Midbrain (tissue), 1 donor: Measurements from ENCODE around the gene NIT1.
"Not testable (repeated sequence)": the region's sequence is repeated elsewhere in the genome, so short reads cannot be mapped to it uniquely, and the experiment has no call there.

Source experiments
- DNase-seq: peaks from one replicate; lab custom pipeline; 2025; lab: John Stamatoyannopoulos, UW

Gene NIT1

GRCh38 chr1:161113915-161114314, 4.0 kb upstream of the NIT1 start:
- no peak for DNase-seq

DNA sequence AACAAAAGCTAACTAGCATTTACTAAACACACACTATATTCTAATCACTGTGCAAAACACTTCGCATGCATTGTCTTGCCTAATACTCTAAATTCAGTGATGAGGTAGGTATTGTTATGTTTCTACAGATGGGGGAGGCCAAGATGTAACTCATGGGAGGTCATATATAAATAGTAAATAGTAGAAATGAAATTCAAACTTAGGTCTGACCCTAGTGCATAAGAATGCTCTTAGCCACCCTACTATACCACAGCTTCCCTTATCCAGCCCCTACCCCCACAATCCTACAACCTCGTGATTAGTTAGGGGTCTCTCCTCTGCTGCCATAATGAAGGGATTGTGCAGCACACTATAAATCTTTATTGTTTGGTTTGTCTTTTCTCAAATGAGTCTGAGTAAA, 3.3 kb upstream of the NIT1 start:
- DNase-seq: no peak

- no peak for DNase-seq
Measured at GRCh38 chr1:161115132-161115711, 2.7 kb upstream of the NIT1 start.

DNA sequence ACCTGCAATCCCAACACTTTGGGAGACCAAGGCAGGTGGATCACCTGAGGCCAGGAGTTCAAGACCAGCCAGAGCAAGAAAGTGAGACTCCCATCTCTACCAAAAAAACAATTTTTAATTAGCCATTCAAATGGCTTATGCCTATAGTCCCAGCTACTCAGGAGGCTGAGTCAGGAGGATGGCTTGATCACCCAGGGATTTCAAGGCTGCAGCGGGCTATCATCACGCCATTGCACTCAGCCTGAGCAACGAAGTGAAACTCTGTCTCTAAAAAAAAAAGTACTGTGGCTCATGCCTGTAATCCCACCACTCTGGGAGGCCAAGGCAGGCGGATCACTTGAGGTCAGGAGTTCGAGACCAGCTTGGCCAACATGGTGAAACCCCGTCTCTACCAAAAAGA, 1.9 kb upstream of the NIT1 start:
- not testable (repeated sequence) for DNase-seq

- no peak for DNase-seq
Measured at GRCh38 chr1:161119092-161119903, 1.4 kb downstream of the NIT1 start.

DNA sequence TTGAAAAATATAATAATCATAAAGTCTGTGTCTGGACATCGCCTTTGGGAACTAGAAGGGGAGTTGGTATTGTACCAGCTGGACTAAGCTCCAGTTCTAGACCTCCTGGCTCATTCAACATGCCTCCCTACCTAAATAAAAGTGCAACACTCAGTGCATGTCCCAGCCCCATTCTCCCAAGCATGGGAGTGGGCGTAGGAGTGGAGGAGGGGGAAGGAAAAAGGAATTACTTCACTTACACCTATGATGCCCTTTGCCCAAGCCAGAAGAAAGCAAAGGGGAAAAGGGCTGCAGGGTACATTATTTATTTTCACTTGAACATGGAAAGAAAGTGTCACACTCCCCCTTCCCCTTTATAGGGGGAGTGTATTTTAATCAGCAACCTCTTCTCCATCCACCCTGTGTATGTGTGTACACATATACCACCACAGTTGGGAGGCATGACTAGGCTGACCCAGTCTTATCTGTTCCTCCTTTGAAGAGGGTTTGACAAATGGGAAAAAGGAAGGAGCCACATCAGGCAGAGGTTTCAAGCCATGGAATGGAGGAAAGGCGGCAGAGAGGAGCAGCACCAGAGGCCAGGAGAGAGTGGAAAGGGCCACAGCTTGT, 3.2 kb downstream of the NIT1 start:
- no peak for DNase-seq

- no peak for DNase-seq
Measured at GRCh38 chr1:161121834-161122233, 3.9 kb downstream of the NIT1 start.

GRCh38 chr1:161122967-161123366, 5.1 kb downstream of the NIT1 start:
- DNase-seq: no peak

- DNase-seq: no peak
Measured at GRCh38 chr1:161127649-161128048, 9.7 kb downstream of the NIT1 start.

- DNase-seq: no peak
Measured at GRCh38 chr1:161128591-161129420, 10.9 kb downstream of the NIT1 start.

DNA sequence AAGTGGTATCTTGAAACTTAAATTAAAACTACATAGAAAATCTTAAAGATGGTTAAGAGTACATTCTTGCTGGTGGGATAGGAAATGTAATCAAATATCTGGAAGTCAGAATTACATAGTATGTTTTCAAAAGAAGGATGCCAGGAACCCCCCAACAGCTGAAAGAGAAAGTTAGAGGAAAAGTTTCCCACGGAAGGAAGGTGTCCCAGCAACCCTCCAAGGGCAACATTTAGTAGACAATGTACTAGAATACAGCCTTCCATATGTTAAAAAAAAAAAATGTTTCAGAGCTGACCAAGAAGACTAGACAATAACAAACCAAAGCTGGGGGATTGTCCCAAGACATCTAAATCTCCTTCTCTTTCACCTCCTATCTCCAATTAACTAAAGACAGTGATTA, 12.4 kb downstream of the NIT1 start:
- no peak for DNase-seq

GRCh38 chr1:161131523-161132409, 13.9 kb downstream of the NIT1 start:
- DNase-seq: peak; percentile 24

DNA sequence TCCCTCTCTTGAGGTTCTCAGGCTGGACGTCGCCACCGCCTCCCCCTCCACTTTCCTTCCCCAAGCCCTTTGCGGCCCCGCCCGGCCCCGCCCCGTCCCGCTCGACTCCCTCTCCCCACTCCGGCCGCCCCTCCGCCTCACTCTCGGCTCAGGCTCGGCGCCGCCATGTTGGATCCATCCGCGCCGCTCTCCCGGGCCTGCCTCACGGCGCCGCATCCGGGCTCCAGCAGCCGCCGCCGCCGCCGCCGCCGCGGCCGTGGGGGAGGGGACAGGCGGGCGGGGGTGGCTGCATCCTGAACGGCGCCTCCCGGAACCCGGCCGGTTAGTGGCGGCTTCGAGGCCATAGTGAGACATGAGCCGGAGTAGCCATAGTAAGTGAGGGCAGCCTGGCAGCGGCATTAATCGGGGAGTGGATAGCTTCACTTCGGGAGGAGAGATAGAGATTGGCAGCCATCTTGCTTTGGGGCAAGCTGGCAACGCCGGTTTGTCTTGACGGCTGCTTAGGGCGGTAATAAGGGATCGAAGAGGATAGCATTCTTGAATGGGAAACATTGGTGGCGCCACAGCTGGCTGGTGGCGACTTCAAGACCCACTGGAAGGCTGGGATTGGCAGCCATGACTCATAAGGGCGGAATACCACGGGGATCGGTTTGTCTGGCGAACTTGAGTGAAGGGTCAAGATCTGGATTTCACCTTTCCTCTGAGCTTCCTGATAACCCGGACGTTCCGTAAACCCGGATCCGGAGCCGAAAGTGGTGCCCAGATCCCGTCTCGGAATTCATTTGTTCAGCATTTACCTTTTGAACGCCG, 14.7 kb downstream of the NIT1 start, which contains the start of gene DEDD:
DEDD (minus strand) TSS at position 258 of the 810 bp plus-strand sequence. CDS start 8,205 bp downstream, outside the sequence.
- DNase-seq: peak; percentile 95

DNA sequence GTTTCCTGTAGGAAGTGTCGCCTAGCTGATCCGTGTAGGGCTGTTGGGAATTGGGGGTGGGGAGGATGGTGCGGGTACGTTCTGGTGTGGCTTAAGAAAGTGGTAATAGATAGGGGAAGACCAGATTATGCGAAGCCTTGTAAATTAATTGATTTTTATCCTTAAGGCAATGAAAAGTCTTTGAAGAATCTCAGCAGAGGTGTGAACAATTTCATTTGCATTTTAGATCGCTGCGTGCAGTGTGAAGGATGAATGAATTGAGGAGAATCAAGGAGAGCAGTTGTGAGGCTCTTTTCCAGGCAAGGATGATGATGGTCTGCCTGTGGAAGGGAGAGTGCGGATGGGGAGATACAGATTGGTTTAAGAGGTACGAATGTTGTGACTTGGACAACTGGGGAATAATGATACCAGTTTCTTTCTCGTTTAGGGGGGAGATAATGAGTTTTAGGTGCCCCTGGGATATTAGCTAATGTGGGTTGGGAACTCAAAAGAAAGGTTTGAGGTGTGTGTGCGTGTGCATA, 15.4 kb downstream of the NIT1 start:
- DNase-seq: no peak

DNA sequence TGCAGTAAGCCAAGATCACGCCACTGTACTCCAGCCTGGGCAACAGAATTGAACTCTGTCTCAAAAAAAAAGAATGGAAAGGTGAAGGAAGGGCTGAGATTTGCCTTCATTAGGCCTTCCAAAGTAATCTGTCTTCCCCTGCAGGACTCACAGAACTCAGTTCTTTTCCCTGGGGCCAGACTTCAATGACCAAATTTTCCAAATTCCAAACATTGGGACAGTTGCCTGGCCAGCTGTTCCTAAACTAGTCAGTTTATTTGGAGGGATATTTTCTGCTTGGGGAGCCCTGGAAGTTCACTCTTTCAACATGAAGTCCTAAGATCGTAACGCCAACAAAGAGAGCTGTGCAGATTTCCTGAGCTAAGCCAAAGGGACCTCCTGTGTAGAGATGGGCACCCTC, 20.0 kb downstream of the NIT1 start:
- DNase-seq: no peak

GRCh38 chr1:161138431-161138830, 20.5 kb downstream of the NIT1 start:
- no peak for DNase-seq

DNA sequence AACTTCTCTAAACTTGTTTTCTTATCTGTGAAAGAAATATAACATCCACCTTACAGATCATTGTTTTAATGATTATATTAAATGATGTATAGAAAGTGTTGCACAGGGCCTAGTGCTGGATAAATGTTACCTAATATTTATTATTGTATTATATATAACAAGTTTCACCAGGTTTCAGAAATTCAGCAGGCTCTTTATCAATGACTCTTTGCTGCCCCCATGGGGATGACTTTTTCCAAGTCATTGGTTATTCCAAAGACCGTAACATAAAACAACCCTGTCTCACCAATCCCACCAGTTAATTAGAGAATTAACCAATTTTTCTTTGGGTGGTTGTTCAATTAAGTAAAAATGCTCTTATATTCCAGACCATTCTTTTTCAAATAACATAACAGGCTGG, 21.9 kb downstream of the NIT1 start:
- DNase-seq: peak; percentile 27

DNA sequence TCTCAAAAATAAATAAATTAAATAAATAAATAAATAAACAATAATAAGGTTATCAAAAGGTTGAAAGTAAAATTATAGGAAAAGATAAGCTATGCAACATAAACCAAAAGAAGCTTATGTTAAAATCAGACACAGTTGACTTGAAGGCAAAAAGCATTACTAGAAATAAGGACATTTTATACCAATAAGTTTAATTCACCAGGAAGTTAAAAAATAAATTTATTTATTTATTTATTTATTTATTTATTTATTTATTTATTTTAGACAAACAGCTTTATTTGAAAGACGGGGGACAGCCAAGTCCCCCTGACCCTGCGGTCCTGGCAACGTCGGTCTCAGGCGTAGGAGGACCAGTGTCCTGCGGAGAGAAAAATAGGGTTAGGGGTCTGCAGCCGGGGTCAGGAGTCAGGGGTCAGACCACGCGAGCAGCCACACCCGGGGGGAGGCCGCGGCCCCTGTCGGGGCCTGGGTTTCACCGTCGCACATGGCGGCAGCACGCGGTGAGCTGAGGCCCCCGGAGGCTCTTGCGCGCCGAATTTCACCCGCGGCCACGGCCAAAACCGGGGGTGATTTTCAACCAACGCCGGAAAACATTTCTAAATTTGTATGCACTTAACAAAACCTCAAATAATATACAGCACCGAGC, 23.0 kb downstream of the NIT1 start:
- DNase-seq: no peak

DNA sequence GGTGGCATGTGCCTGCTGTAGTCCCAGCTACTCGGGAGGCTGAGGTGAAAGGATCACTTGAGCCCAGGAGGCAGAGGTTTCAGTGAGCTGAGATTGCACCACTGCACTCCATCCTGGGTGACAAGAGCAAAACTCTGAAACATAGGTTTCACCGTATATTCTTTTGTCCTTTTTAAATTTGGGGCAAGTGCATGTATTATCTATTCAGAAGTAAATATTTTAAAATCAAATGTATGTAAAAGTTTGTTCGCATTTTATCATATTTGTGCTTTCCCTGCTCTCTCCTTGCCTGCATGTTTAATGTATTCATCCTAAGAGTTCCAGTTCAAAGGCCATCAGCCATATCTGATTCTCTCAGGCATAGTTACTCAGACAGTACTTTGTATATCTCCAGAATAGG, 27.9 kb downstream of the NIT1 start:
- no peak for DNase-seq

- DNase-seq: no peak
Measured at GRCh38 chr1:161153176-161153575, 35.3 kb downstream of the NIT1 start.
